Caco-2 (cell line): ENCODE measurements around the gene GRK4. TPM values are rescaled to one million over a fixed set of nuclear protein-coding genes. Genes with fewer than 3 reads are reported as not detected.
"Not testable (repeated sequence)": the region's sequence is repeated elsewhere in the genome, so short reads cannot be mapped to it uniquely, and the experiment has no call there.

ENCODE experiments used
- BruUV-seq: library from RNA; stranded (reverse); fragments of 400-500 nt; replicated peaks from 2 replicates; lab custom pipeline; 2021; lab: Mats Ljungman, UMichigan
- CTCF ChIA-PET: fragments of 300-600 bp; sonication (Branson Sonifier 250); formaldehyde crosslinking; loops from one replicate; lab custom pipeline; 2022; ENCODE audit warnings: antibody characterized with exemption; lab: Charles Lee
- POLR2A ChIA-PET: fragments of 300-600 bp; sonication (Branson Sonifier 250); formaldehyde crosslinking; loops from one replicate; lab custom pipeline; 2022; ENCODE audit warnings: antibody characterized with exemption; lab: Charles Lee
- DNase-seq, 2 experiments: peaks; one replicate each; pipeline versions ENCODE4 v3.0.0 to v3.0.0-alpha.2; 2020 to 2022
- H3K27me3 ChIP-seq: replicated peaks from 2 replicates; pipeline ENCODE4 v1.6.0; 2011; ENCODE audit warnings: low read length; ENCODE audit not compliant: control insufficient read depth, insufficient read depth
- H3K36me3 ChIP-seq: 2 replicates; pipeline ENCODE4 v1.5.1; 2011; ENCODE audit warnings: low read length; ENCODE audit not compliant: control insufficient read depth, insufficient read depth
- H3K4me1 ChIP-seq: fragments of 250-450 bp; sonication (Bioruptor Pico); 2 replicates; pipeline ENCODE4 v1.5.1; 2020; ENCODE audit warnings: mild to moderate bottlenecking
- H3K4me3 ChIP-seq: 2 replicates; pipeline ENCODE4 v1.5.1; 2011; ENCODE audit warnings: low read depth, mild to moderate bottlenecking, control low read depth, low read length
- H3K9me3 ChIP-seq: fragments of 250-450 bp; sonication (Bioruptor Pico); 2 replicates; pipeline ENCODE4 v1.5.1; 2020; ENCODE audit warnings: mild to moderate bottlenecking, moderate library complexity
- H3K27ac Mint-ChIP-seq: one replicate; pipeline ENCODE4 v1.8.0; 2022; ENCODE audit warnings: mixed read lengths; ENCODE audit not compliant: unreplicated experiment
- H3K27me3 Mint-ChIP-seq: one replicate; pipeline ENCODE4 v1.8.0; 2022; ENCODE audit warnings: mixed read lengths; ENCODE audit not compliant: insufficient read depth, unreplicated experiment
- H3K36me3 Mint-ChIP-seq: one replicate; pipeline ENCODE4 v1.8.0; 2022; ENCODE audit warnings: mild to moderate bottlenecking, mixed read lengths; ENCODE audit not compliant: insufficient read depth, unreplicated experiment
- H3K4me1 Mint-ChIP-seq: one replicate; pipeline ENCODE4 v1.8.0; 2022; ENCODE audit warnings: low read depth, mixed read lengths; ENCODE audit not compliant: unreplicated experiment
- H3K4me3 Mint-ChIP-seq: one replicate; pipeline ENCODE4 v1.8.0; 2022; ENCODE audit warnings: mild to moderate bottlenecking, moderate library complexity, mixed read lengths; ENCODE audit not compliant: unreplicated experiment
- H3K9me3 Mint-ChIP-seq: one replicate; pipeline ENCODE4 v1.8.0; 2022; ENCODE audit warnings: mixed read lengths; ENCODE audit not compliant: unreplicated experiment
- CTCF ChIP-seq, 2 experiments: fragments of 200-600 bp in 1 of 2; IDR thresholded peaks; 1 replicate in 1 of 2; 2 replicates in 1 of 2; pipeline versions ENCODE4 v1.5.1 to v1.8.0; 2011 to 2022; ENCODE audit warnings: antibody characterized with exemption in 1 of 2, control low read depth in 1 of 2, inconsistent platforms in 1 of 2, low read depth in 1 of 2, low read length in 1 of 2, mild to moderate bottlenecking in 1 of 2, moderate library complexity in 1 of 2; ENCODE audit not compliant: insufficient read depth in 1 of 2, severe bottlenecking in 1 of 2, unreplicated experiment in 1 of 2
- intact Hi-C: fragments of 100-400 bp; cut with micrococcal nuclease; formaldehyde crosslinking; loops from one replicate; pipeline ENCODE4 v1.10.0; 2022; ENCODE audit not compliant: unreplicated experiment
- total RNA-seq: library from RNA; stranded (reverse); gene quantifications from 2 replicates; pipeline ENCODE4 v1.2.3, GENCODE V29; 2022

Gene GRK4
- total RNA-seq, 1 experiment from 2014 or later: 7.1 TPM

DNA sequence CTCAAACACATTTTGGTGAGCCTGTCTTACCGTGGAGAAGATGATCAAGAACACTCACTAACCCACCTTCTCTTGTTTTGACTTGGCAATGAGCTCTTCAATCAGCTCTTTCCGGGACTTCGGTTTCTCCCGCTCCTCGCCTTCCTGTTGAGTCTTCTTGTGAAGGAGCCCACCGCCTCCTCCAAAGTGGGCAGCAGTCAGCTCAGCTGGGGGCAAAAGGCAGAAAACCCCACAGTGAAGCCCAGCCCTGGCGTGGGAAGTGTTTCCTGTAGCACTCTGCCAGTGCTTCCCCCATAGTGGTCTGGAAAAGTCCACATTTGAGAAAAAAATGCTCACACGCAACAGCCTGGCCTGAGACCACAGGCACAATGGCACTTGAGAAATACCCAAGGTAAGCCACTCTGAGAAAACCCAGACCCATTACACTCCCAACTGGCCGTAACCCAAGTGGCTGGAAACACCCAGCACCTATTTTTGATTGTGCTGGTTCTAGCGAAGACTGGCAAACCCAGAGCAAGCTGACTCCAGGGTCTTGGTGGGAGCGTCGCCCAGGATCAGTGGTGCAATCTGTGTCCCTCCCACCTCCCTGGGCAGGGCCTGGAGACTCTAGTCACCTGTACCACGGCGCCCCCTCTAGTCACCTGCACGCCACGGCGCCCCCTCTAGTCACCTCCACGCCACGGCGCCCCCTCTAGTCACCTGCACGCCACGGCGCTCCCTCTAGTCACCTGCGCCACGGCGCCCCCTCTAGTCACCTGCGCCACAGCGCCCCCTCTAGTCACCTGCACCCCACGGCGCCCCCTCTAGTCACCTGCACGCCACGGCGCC, 8.8 kb upstream of the GRK4 start:
- ChIA-PET POLR2A (interaction anchor here (1.0 kb wide), 1 partner anchor 8 kb away, joined by 10 read pairs; the partner anchor contains the start of genes GRK4 and NOP14), CTCF (interaction anchor here (1.2 kb wide), 1 partner anchor 9 kb away, joined by 5 read pairs; the partner anchor contains the start of genes GRK4 and NOP14)
- H3K9me3 Mint-ChIP-seq: no peaks in the 10 kb centered on the region
- H3K4me1 ChIP-seq: peaks cover 5% of the 10 kb centered on the region; the same call in 1 of the 2 replicates
- DNase-seq: no peak
- H3K4me3 Mint-ChIP-seq: no peak overlapping the region
- no peaks in the 10 kb centered on the region for H3K9me3 ChIP-seq
- intact Hi-C loops: no loop called here
- TF ChIP-seq CTCF (IDR thresholded peaks at IDR 0.05; ENCODE audit: insufficient read depth in 1 of 2, low read depth in 1 of 2, low read length in 1 of 2, severe bottlenecking in 1 of 2, unreplicated experiment in 1 of 2): peak; percentile 22 to 36
- H3K36me3 Mint-ChIP-seq: peaks cover 93% of the 10 kb centered on the region
- no TSS peak for BruUV-seq
- no peaks in the 10 kb centered on the region for H3K27me3 ChIP-seq
- no peak overlapping the region for H3K4me3 ChIP-seq
- H3K27me3 Mint-ChIP-seq: no peaks in the 10 kb centered on the region
- no peak overlapping the region for H3K27ac Mint-ChIP-seq
- H3K36me3 ChIP-seq: peaks cover 10% of the 10 kb centered on the region
- H3K4me1 Mint-ChIP-seq: peaks cover 6% of the 10 kb centered on the region

DNA sequence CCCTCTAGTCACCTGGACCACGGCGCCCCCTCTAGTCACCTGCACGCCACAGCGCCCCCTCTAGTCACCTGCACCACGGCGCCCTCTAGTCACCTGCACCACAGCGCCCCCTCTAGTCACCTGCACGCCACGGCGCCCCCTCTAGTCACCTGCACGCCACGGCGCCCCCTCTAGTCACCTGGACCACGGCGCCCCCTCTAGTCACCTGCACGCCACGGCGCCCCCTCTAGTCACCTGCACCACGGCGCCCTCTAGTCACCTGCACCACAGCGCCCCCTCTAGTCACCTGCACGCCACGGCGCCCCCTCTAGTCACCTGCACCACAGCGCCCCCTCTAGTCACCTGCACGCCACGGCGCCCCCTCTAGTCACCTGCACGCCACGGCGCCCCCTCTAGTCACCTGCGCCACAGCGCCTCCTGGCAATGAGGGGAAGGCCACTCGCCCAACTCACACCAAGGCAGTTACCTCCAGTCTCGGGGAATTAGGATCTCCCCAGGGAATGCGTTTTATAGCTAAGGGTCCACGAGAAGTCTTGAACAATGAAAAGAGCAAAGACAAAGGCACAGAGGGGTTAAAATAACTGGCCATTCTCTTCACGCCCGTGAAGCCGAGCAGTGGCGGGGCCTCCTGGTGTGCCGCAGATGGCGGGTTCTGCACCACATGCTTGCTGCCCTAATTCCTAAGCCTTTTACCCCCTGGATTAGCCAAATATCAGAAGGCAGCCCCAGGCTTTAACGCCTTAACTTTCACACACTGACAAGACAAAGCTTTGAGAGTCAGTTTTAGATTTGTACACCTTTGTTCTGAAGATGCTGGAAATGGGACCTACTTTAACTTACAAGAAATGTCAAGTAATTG, 8.0 kb upstream of the GRK4 start:
- H3K27ac Mint-ChIP-seq, intact Hi-C loops, H3K4me3 Mint-ChIP-seq, POLR2A ChIA-PET, DNase-seq, H3K9me3 Mint-ChIP-seq, H3K4me1 Mint-ChIP-seq, CTCF ChIA-PET, H3K4me3 ChIP-seq, BruUV-seq, H3K27me3 Mint-ChIP-seq, H3K9me3 ChIP-seq, H3K27me3 ChIP-seq, H3K4me1 ChIP-seq: not testable (repeated sequence)
- peaks cover 85% of the 10 kb centered on the region for H3K36me3 Mint-ChIP-seq
- H3K36me3 ChIP-seq: peaks cover 10% of the 10 kb centered on the region
- peak in 1 of 2 experiments; percentile 23 for TF ChIP-seq CTCF (IDR thresholded peaks at IDR 0.05; ENCODE audit: insufficient read depth in 1 of 2, low read depth in 1 of 2, low read length in 1 of 2, severe bottlenecking in 1 of 2, unreplicated experiment in 1 of 2)

- H3K27me3 Mint-ChIP-seq: no peaks in the 10 kb centered on the region
- Histone ChIP-seq H3K9me3 (no peaks in the 10 kb centered on the region), H3K4me3 (no peak overlapping the region), H3K4me1 (no peaks in the 10 kb centered on the region), H3K27me3 (no peaks in the 10 kb centered on the region), H3K36me3 (peaks cover 5% of the 10 kb centered on the region)
- TF ChIP-seq CTCF (IDR thresholded peaks at IDR 0.05; ENCODE audit: insufficient read depth in 1 of 2, low read depth in 1 of 2, low read length in 1 of 2, severe bottlenecking in 1 of 2, unreplicated experiment in 1 of 2): no peak
- no peaks in the 10 kb centered on the region for H3K9me3 Mint-ChIP-seq
- no TSS peak for BruUV-seq
- intact Hi-C loops: no loop called here
- POLR2A ChIA-PET: no interaction called here
- DNase-seq: no peak
- CTCF ChIA-PET: no interaction called here
- H3K4me3 Mint-ChIP-seq: no peak overlapping the region
- no peak overlapping the region for H3K27ac Mint-ChIP-seq
- peaks cover 6% of the 10 kb centered on the region for H3K4me1 Mint-ChIP-seq
- peaks cover 73% of the 10 kb centered on the region for H3K36me3 Mint-ChIP-seq
Observed at GRCh38 chr4:2958446-2958845, 4.9 kb upstream of the GRK4 start.

DNA sequence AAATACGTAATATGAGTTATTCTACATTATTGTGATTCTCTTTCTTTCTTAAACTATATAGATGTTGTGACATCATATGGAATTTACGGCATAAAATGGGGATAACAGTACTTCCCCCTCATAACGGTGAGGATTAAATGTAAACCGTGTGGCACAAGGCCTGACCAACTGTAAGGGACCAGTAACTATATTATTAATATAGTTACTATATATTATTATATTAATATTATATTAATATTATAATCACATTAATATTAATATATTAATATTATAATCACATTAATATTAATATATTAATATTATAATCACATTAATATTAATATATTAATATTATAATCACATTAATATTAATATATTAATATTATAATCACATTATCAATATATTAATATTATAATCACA, 2.9 kb upstream of the GRK4 start:
- DNase-seq, POLR2A ChIA-PET, H3K36me3 ChIP-seq, H3K27me3 ChIP-seq, H3K9me3 Mint-ChIP-seq, H3K27me3 Mint-ChIP-seq, intact Hi-C loops, H3K4me3 Mint-ChIP-seq, H3K4me1 ChIP-seq, H3K9me3 ChIP-seq, CTCF ChIA-PET, H3K4me1 Mint-ChIP-seq, H3K4me3 ChIP-seq, H3K27ac Mint-ChIP-seq, BruUV-seq: not testable (repeated sequence)
- H3K36me3 Mint-ChIP-seq: peaks cover 53% of the 10 kb centered on the region
